ENCODE results near the gene MCM3AP.

The MCM3AP gene

DNA sequence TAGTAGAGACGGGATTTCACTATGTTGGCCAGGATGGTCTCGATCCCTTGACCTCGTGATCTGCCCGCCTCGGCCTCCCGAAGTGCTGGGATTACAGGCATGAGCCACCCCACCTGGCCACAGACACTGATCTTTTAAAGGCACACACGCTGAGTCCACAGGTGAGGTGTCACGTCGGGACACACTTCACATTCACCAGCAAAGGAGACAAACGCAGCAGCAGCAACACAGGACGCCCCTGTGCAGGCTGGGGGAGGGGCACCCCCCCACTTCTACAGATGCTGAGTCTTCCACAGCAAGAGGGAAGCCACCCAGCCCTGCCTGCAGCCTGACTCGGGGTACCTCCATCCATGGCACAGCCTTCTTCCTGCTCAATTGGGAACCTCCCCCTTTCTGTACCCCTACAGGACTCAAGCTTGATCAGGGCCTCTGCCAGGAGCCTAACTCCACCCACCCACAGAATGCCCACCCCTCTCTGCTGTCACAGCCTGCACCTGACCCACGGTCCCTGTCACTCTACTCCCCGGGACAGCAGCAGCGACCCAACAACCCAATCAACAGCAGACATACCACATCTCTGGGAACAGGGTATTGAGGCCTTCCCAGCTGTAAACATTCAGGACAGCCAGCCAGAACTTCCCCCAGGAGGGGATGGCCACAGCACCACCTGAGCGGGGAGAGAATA is 66.4 kb downstream of the MCM3AP start:
- no peak overlapping the region for H3K4me3 ChIP-seq (ENCODE audit: low read length)
- TF ChIP-seq ZNF274 (IDR thresholded peaks at IDR 0.05; ENCODE audit: low read depth, low read length): no peak

GRCh38 chr21:46217511-46218196 is 67.8 kb downstream of the MCM3AP start:
- no peak overlapping the region for H3K4me3 ChIP-seq (ENCODE audit: low read length)
- TF ChIP-seq ZNF274 (IDR thresholded peaks at IDR 0.05; ENCODE audit: low read depth, low read length): no peak

GRCh38 chr21:46216132-46216747 is 69.2 kb downstream of the MCM3AP start:
- H3K4me3 ChIP-seq (ENCODE audit: low read length): no peak overlapping the region
- TF ChIP-seq ZNF274 (IDR thresholded peaks at IDR 0.05; ENCODE audit: low read depth, low read length): no peak

DNA sequence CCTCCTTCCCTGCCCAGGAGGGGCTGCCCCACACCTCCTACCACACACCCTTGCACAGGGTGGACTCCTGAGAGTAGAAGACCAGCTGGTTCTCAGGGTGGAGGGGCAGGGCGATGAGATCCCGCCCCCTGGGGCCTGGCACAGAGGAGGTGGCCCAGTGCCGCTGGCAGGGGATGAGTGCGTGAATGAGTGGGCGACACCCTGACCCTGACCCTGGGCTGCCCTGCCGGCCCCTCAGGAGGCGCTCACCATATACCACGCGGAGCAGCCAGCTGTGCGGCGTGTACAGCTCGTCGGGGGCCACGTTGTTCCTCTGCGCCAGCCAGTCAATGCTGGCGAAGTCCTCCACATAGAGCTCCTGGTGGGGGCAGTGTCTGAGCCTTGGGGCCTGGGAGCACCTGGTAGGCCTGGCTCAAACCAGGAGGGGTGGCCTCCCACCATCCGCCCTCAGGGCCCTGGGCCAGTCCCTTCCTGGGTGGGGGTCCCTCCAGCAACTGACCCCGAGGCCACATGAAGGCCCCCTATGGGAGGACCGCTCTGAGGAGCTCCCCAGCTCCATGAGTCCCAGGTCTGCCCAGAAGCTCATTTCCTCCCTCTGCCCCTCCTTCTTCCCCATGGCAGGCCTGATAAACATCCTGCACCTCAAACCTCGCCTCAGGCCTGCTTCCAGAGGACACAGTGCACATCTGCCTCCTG is 69.8 kb downstream of the MCM3AP start:
- no peak for TF ChIP-seq ZNF274 (IDR thresholded peaks at IDR 0.05; ENCODE audit: low read depth, low read length)
- H3K4me3 ChIP-seq (ENCODE audit: low read length): no peak overlapping the region

DNA sequence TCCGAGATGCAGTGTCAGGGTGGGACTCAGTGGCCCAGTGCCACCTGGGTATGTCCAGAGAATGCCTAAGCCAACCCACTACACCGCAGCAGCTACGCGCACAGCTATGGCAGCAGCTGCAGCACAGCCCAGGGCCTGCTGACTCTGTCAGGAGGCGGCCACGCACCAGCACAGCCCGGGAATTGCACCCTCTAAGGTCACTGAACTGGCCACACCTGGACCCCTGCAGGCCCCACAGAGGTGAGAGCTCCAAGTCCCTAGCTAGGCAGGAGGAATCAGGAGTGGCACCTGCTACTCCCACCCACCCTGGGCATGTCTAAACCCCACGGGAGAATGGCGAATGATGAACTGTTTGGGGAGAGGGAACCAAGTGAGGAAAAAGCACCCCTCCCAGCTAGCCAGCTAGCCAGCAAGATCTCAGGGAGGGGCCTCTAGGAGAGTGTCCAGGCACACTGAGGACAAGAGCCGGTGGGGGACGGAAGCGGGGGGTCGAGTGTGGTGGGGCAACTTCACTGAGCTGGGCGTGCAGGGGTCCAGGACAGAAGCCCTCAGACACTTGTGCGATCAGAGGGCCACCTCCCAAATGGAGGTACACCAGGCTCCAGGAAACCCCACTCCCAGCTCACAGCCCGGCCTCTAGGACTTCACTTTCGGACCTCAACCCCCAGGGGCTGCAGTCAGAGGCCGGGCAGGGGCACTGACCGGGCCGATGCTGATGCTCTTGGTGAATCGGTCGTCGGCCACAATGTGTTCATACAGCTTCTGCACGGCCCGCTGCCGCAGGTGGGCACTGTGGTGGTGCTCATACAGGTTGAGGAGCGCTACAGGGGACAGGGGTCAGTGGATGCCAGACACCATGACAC is 70.7 kb downstream of the MCM3AP start:
- H3K4me3 ChIP-seq (ENCODE audit: low read length): no peak overlapping the region
- no peak for TF ChIP-seq ZNF274 (IDR thresholded peaks at IDR 0.05; ENCODE audit: low read depth, low read length)

DNA sequence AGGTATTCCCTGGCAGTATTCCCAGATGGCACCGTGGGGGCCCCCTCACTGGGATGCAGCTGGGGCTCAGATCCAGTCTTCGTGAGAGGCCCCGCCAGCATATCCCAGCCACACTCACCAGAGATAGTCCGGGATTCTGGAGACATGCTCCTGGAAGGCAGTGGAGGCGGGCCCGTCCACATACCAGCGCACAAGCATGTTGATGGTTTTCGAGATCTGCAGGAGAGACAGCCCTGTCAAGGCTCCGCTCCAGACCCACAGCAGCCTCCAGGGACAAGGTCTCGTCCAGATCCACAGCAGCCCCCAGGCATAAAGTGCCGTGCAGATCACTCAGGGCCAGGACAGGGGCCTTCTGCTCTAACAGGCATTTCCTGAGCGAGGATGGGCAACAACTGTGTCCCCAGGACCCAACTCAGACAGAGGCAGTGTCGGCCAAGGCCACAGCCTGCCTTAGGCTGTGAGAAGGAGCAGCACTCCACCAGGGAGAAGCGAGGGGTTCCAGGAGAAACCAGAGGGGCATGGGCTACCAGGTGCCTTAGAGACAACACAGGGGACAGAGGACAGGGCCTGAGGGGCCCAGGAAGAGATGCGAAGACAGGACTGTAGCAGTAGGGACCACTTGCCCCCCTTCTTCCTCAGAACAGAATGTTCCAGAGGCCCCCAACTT is 71.7 kb downstream of the MCM3AP start:
- no peak for TF ChIP-seq ZNF274 (IDR thresholded peaks at IDR 0.05; ENCODE audit: low read depth, low read length)
- no peak overlapping the region for H3K4me3 ChIP-seq (ENCODE audit: low read length)

- TF ChIP-seq ZNF274 (IDR thresholded peaks at IDR 0.05; ENCODE audit: low read depth, low read length): no peak
- no peak overlapping the region for H3K4me3 ChIP-seq (ENCODE audit: low read length)
These were observed 72.5 kb downstream of the MCM3AP start for GRCh38 chr21:46212721-46213484.

DNA sequence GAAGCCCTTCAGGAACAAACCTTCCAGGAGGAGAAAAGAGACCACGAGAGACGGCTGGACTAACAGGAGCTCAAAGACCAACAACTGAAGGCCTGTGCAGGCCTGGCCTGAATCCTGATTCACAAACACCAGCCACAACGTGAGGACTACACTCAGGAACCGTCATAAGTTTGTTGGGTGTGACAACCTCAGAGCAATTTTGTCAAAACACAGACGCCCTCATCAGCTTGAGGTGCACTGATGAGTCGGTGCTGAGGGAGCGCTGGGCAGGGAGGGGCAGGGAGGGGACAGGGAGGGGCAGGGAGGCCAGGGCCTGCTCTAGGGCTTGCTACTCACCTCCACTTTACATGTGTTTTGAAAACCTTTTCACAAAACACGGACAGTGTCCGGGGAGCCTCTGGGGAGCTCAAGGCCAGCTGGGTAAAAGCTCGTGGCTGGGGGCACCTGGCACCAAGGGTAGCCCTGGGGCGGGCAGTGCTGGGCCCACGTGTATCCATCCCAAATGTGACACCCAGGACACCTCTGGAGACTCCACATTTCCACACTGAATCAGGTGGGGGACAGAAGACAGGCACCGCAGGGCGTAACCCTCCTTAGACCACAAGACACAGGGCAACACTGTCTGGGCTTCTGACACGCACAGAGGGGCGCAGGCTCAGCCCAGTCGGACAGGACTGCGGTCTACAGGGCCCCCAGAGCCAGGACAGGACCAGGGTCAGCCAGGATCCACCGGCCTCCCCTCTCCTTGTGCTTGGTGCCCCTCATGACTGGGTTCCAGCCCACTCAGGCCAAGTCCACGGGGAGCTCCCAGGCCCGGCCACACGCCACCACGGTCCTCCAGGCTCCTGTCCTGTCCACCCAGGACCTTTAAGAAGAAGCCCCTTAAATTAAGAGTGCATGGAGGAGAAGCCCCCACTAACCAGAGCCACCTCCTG is 73.4 kb downstream of the MCM3AP start:
- no peak for TF ChIP-seq ZNF274 (IDR thresholded peaks at IDR 0.05; ENCODE audit: low read depth, low read length)

DNA sequence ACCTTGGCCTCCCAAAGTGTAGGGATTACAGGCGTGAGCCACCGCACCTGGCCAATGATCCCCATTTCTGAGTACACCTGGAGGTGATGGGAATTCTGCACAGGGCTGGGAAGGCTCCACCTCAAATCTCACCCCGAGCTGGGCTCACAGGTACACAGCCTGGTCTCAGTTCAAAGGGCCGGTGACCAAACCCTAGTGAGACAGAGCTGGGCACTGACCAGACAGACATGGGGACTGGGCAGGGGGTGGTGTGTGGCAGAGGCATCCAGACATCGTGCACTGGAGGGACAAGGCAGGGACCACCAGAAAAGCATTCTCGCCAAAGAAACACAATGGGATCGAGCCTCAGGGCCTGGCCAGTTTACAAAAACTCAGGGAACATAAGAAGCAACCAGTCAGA is 74.0 kb downstream of the MCM3AP start:
- TF ChIP-seq ZNF274 (IDR thresholded peaks at IDR 0.05; ENCODE audit: low read depth, low read length): no peak
- H3K4me3 ChIP-seq (ENCODE audit: low read length): no peak overlapping the region

More for the DNA sequence above, 73.4 kb downstream of the MCM3AP start:
- H3K4me3 ChIP-seq (ENCODE audit: low read length): no peak overlapping the region

DNA sequence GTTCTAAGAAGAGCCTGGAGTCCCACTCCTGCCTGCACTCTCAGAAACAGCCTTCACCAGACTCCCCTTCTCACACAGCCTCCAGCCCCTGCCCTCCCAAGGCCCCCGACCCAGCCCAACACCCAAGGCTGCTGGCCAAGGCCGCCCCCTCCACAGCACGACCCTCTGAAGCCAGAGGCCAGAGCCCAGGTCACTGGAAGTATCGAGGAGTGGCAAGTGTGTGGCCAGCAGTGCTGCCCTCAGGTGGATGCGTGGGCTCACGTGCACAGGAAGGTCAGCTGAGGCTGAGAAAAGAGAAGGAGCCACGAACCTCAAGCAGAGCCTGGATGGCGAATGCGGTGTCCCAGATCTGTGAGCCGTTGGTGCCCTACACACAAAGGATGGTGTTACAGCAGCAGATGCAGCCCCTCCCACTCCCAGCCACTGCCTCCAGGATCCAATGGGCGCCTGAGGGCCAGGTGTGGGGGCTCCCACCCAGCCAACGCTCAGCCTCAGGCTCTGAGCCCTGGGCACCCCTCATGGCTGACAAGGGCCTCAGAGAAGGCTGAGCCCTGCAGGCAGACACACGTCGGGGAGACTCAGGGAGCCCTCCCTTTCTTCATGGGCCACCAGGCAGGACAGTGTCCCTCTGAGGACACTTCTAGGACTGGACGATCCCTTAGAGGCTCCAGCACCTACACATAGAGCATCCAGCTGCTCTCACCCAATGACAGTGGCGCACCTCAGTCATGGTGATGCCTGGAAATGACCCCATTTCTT is 74.9 kb downstream of the MCM3AP start:
- no peak overlapping the region for H3K4me3 ChIP-seq (ENCODE audit: low read length)
- TF ChIP-seq ZNF274 (IDR thresholded peaks at IDR 0.05; ENCODE audit: low read depth, low read length): no peak
